Heart left ventricle (tissue), 16 donors: ENCODE data around the gene RFNG. TPM values are rescaled to one million over a fixed set of nuclear protein-coding genes. Genes with fewer than 3 reads are reported as not detected.
A peak's percentile ranks its signal among the peaks of the same experiment; 100 is the strongest.

Experiments
- ATAC-seq, 4 donors: fragments of 200-7000 bp; cut with Tn5 transposase; one replicate each; pipeline ENCODE4 v1.9.1; 2020 to 2022; ENCODE audit warnings: moderate library complexity in 4 of 4, mild to moderate bottlenecking in 3 of 4, moderate number of reproducible peaks in 1 of 4
- DNase-seq, 5 donors: peaks; one replicate each; pipeline ENCODE4 v3.0.0-alpha.2; 2020
- H3K27ac ChIP-seq, 12 donors: fragments of 200-600 bp; sonication (generic) in 4 of 12; one replicate each; pipeline versions ENCODE4 v1.5.0 to v1.8.0; 2016 to 2022; ENCODE audit warnings: mild to moderate bottlenecking in 2 of 12
- H3K27me3 ChIP-seq, 9 donors: fragments of 200-600 bp; sonication (generic) in 2 of 9; one replicate each; pipeline versions ENCODE4 v1.5.1 to v1.8.0; 2016 to 2022; ENCODE audit warnings: mild to moderate bottlenecking in 3 of 9
- H3K36me3 ChIP-seq, 9 donors: fragments of 200-600 bp; sonication (generic) in 2 of 9; one replicate each; pipeline versions ENCODE4 v1.5.0 to v1.8.0; 2018 to 2022; ENCODE audit warnings: mild to moderate bottlenecking in 2 of 9
- H3K4me1 ChIP-seq, 12 donors: fragments of 200-600 bp; sonication (generic) in 4 of 12; one replicate each; pipeline versions ENCODE4 v1.5.0 to v1.8.0; 2016 to 2022; ENCODE audit warnings: mild to moderate bottlenecking in 3 of 12
- H3K4me3 ChIP-seq, 12 donors: fragments of 200-600 bp; sonication (generic) in 4 of 12; one replicate each; pipeline versions ENCODE4 v1.5.0 to v1.8.0; 2017 to 2022; ENCODE audit warnings: mild to moderate bottlenecking in 9 of 12, moderate library complexity in 4 of 12
- H3K9me3 ChIP-seq, 12 donors: fragments of 200-600 bp; sonication (generic) in 4 of 12; one replicate each; pipeline versions ENCODE4 v1.5.0 to v1.8.0; 2016 to 2022; ENCODE audit warnings: mild to moderate bottlenecking in 1 of 12
- CTCF ChIP-seq, 12 donors: fragments of 200-600 bp; sonication (generic) in 4 of 12; IDR thresholded peaks; one replicate each; pipeline versions ENCODE4 v1.5.0 to v1.8.0; 2018 to 2022; ENCODE audit warnings: antibody characterized with exemption in 12 of 12, mild to moderate bottlenecking in 5 of 12
- POLR2A ChIP-seq, 2 donors: fragments of 450-650 bp; IDR thresholded peaks; one replicate each; pipeline ENCODE4 v1.6.1; 2017; ENCODE audit warnings: antibody characterized with exemption in 2 of 2, mild to moderate bottlenecking in 2 of 2, moderate library complexity in 2 of 2
- WGBS, 4 donors: extraction: QIAGEN DNeasy Blood & Tissue Kit in 2 of 4; methylation state at CpG; one replicate each; pipeline versions ENCODE4 v1.1.5 to v1.1.7; 2013 to 2018; 5-methylcytosine and 5-hydroxymethylcytosine counted together
- intact Hi-C, 10 donors: fragments of 100-400 bp; cut with DNase I; formaldehyde crosslinking; loops; one replicate each; pipeline versions ENCODE4 v1.11.1 to v1.14.2; 2022
- polyA plus RNA-seq, 2 donors: library from polyadenylated mRNA; stranded (reverse); fragments of 200-250 nt; gene quantifications; one replicate each; pipeline ENCODE4 v1.2.3, GENCODE V29; 2013
- total RNA-seq, 9 donors: library from RNA; depleted of rRNA in 2 of 9; stranded (reverse); fragments of >200 nt in 2 of 9; fragmentation: NEBNext Ultra II Directional in 3 of 9; extraction: Animal tissue kit (Norgen Biotek cat#: 25700) in 3 of 9; gene quantifications; one replicate each; pipeline versions ENCODE4 v1.1.0 to v1.2.4, GENCODE V29; 2016 to 2023
- donor health status: ischemic (EF 13 %, LVEDD 7.1; RV severe dilation, severe dysfunction).
- donor health status: healthy with polysubstance abuse.
- donor health status: DM: no; HTN: yes; CAD: no.
- donor health status: DM: no; HTN: no; CAD: no.
- donor health status: ischemic (EF 25% LVEDD 6.9; RV normal size, moderate dysfunction).
- donor health status: ischemic (EF 25% LVEDD 5.7; RV mildly dilated, moderate dysfunction).
- donor health status: healthy.
- donor health status: DM: yes; HTN: yes; CAD: no.
- donor health status: ischemic (EF 35%, LVEDD 5.7; RV mildly dilated, moderate dysfunction).
- donor health status: nonischemic (EF 11% LVEDD 7.7; RV severe dilation, severe dysfunction).
- donor health status: DM: yes; HTN: yes; CAD: no.
- donor health status: PGD.
- donor health status: ischemic (EF 29% LVEDD 5.4; RV normal size, mild dysfunction).
- donor health status: nonischemic (EF 23%, LVEDD 6.1; RV moderate dilation, normal function).

RFNG gene
- total and polyA plus RNA-seq, 11 donors = 16.4 to 30.6 (median 21.2) TPM

DNA sequence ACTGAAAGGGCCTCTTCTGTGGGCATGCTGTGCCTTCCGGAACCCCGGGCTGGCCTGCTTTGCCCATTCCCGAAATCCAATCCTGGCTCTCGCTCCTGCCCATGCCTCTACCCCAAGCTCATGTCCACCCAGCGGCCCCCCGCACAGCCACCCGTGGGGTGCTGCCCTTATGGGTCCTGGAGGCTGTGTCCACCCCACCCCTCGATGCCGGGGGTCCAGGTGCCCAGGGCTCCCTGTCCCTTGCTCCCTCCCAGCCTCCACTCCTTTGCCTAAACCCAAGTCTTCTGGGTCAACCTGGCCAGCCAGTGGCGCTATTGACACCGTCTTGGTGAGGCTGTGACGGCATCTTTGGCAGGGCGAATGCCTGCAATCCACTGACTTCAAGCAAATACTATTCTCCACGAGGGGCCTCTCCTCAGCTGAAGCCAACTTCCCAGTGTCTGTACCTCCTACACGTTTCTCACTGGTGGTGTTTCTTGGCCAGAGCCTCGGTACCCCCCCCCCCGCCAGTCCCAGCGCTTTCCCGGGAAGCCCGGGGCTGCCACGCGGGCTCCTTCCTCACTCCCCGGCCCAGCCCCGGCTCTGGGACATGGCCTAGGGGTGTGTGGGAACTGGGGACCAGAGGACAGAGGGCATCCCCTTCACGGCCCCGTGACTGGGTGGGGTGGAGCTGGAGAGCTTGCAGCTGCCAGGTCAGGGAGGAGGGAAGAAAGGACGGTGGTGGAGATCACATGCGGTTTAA, 26.2 kb upstream of the RFNG start:
- Histone ChIP-seq H3K4me1 (peaks cover 0 to 10% (median 0%) of the 10 kb centered on the region in 12 donors), H3K36me3 (peaks cover 0 to 43% (median 29%) of the 10 kb centered on the region in 9 donors), H3K9me3 (no peaks in the 10 kb centered on the region), H3K27ac (no peak overlapping the region), H3K4me3 (no peak overlapping the region), H3K27me3 (no peaks in the 10 kb centered on the region)
- WGBS, 4 donors = 61 to 68% (median 67%) methylated on average over 18 to 28 of the region's 28 CpGs
- peak in 1 of 12 donors; percentile 10 for TF ChIP-seq CTCF (IDR thresholded peaks at IDR 0.05)
- no peak for TF ChIP-seq POLR2A (IDR thresholded peaks at IDR 0.05)
- DNase-seq (peak in 2 of 5 donors; percentile 55 to 77), ATAC-seq (peak in 3 of 4 donors; percentile 25 to 75 (median 43))
- intact Hi-C loops = no loop called here

DNA sequence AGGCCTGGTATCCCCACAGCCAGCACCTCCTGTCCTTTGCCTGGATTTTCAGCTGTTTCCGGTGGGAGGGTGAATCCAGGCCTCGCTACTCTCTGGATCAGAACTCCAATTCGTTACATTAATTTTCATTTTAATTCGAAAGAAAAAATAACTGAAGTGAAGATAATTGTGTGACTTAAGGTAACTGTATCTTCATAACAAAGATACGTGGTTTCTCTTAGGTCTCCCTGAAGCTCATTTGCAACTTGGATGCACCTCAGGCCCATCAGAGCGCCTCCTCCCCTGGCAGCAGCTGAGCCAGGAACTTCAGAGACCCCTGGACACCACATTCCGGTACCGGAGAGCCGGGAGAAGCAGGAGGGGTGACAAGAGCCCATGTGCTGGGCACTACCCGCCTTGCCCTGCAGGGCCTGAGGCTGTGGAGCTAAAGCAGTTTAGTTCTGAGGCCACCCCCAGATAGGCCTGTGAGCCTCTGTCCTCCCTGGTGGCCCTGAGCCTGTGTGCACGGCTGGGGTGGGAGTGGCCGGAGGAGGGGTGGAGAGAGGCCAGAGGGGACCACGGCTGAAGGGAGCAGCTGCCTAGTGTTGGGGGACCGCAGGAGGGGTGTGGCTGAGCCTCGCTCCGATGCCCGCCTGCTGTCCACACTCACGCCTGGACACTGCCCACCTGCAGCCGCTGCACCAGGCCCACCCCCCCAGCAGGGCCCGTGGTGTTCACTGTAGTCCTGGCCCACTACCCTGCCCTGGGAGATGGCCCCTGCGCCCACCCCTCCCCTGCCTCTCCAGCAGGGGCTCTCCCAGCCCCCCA, 25.4 kb upstream of the RFNG start:
- 73 to 86% (median 78%) methylated on average over 19 to 21 of the region's 21 CpGs for WGBS, 4 donors
- intact Hi-C loops = no loop called here
- H3K36me3 ChIP-seq = peaks cover 0 to 35% (median 22%) of the 10 kb centered on the region in 9 donors
- peak in 3 of 4 donors; percentile 25 to 38 (median 28) for ATAC-seq
- TF ChIP-seq CTCF (IDR thresholded peaks at IDR 0.05) = no peak
- TF ChIP-seq POLR2A (IDR thresholded peaks at IDR 0.05) = no peak
- DNase-seq = no peak
- H3K27ac ChIP-seq = no peak overlapping the region
- H3K4me3 ChIP-seq = no peak overlapping the region
- H3K4me1 ChIP-seq = peaks cover 0 to 10% (median 0%) of the 10 kb centered on the region in 12 donors
- H3K27me3 ChIP-seq = no peaks in the 10 kb centered on the region
- no peaks in the 10 kb centered on the region for H3K9me3 ChIP-seq

- WGBS, 4 donors = 81 to 86% (median 83%) methylated on average over 25 of the region's 25 CpGs
These were observed 24.6 kb upstream of the RFNG start for GRCh38 chr17:82076018-82076784.

More at GRCh38 chr17:82076018-82076784, 24.6 kb upstream of the RFNG start:
- Histone ChIP-seq H3K4me1 (peaks cover 0 to 10% (median 0%) of the 10 kb centered on the region in 12 donors), H3K27ac (no peak overlapping the region), H3K36me3 (peaks cover 0 to 27% (median 19%) of the 10 kb centered on the region in 9 donors), H3K4me3 (no peak overlapping the region), H3K9me3 (no peaks in the 10 kb centered on the region), H3K27me3 (no peaks in the 10 kb centered on the region)
- DNase-seq = no peak
- intact Hi-C loops = no loop called here
- TF ChIP-seq POLR2A (IDR thresholded peaks at IDR 0.05) (no peak), CTCF (IDR thresholded peaks at IDR 0.05) (no peak)
- no peak for ATAC-seq
